Forelimb muscle (tissue), 1 donor: ENCODE results near the gene PACS1. TPM values are rescaled to one million over a fixed set of nuclear protein-coding genes. Genes with fewer than 3 reads are reported as not detected.
A peak's percentile ranks its signal among the peaks of the same experiment; 100 is the strongest.
"Not testable (repeated sequence)": the region's sequence is repeated elsewhere in the genome, so short reads cannot be mapped to it uniquely, and the experiment has no call there.

ENCODE experiments used
- DNase-seq: peaks from one replicate; pipeline ENCODE4 v3.0.0-alpha.2; 2013; ENCODE audit warnings: low read depth
- polyA plus RNA-seq: library from polyadenylated mRNA; unstranded; fragments of 120-200 nt; gene quantifications from one replicate; pipeline ENCODE4 v1.2.1, GENCODE V29; 2013; ENCODE audit not compliant: insufficient read length

PACS1 gene
- polyA plus RNA-seq, result 28.3 TPM

GRCh38 chr11:66069715-66070603, at the start of gene PACS1:
PACS1 (plus strand) TSS chr11:66070272; CDS start chr11:66070487, 215 bp downstream.
- peak; percentile 45 for DNase-seq

- no peak for DNase-seq
Measured at GRCh38 chr11:66020618-66021357, 49.3 kb upstream of the PACS1 start.

DNA sequence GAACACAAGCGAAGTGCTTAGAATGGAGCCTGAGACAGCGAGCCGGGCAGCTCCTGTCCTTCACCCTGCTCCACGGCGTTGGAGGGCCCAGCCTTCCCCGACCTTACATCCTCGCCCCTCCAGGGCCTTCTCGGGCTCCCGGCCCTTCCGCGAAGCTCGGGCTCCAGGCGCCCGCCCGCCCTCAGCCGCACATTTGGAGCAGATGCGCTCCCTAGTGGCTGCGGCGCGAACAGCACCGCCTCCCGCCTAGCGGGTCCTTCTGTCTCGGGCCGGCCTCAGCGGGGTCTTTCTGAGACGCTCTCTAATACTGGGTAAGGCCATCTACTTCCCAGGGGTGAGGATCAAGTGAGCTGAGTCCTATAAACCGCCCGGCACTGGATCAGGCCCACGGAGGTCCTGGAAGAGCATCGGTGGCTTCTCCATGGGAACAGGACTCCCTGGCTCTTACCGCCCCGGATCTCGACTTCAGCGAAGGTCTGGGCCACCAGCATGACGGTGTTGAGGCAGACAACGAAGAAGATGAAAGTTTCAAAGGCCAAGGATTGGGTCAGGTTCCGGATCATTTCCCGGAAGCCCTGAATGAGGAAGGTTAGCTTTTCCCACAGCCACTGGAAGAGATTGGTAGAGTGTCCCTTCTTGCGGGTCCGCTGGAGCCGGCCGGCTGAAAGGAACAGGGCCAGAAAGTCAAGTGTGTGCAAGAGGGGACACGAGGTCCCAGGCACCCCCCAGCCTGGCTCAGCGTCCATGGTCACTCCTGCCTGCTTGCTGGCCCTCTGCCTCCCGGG, 47.5 kb upstream of the PACS1 start:
- no peak for DNase-seq

- DNase-seq, result not testable (repeated sequence)
Measured at GRCh38 chr11:66023186-66023440, 47.0 kb upstream of the PACS1 start.

DNA sequence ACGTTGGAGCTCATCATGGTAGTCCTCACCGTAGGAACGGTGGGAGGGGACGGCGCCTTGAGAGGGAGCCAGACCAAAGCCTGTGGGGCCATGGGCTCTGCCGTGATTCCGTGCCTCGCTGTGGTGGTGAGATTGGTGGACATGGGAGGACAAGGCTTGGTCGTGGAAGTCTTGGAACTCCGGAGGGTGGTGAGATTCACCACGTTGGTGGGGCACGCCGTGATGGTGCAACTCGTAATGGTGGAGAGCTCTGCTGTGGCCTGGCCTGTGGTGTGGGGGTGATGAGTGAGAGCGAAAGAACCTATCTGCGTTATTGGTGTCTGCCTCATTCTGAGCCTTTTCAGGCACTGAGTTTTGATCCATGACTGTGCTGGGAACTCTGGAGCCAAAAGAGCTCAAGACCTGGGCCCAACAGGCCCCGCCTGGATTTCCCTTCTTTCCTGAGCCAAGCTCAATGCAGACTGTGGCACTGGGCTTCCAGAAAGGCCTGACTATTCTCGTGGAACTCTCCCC, 44.0 kb upstream of the PACS1 start, which contains the start of gene CATSPER1:
Gene CATSPER1, minus strand, starts transcription at position 463 of the 513 bp plus-strand sequence. Its CDS starts 100 bp downstream, at position 363.
- DNase-seq, result no peak

GRCh38 chr11:66032957-66033735, 36.9 kb upstream of the PACS1 start:
- no peak for DNase-seq

DNA sequence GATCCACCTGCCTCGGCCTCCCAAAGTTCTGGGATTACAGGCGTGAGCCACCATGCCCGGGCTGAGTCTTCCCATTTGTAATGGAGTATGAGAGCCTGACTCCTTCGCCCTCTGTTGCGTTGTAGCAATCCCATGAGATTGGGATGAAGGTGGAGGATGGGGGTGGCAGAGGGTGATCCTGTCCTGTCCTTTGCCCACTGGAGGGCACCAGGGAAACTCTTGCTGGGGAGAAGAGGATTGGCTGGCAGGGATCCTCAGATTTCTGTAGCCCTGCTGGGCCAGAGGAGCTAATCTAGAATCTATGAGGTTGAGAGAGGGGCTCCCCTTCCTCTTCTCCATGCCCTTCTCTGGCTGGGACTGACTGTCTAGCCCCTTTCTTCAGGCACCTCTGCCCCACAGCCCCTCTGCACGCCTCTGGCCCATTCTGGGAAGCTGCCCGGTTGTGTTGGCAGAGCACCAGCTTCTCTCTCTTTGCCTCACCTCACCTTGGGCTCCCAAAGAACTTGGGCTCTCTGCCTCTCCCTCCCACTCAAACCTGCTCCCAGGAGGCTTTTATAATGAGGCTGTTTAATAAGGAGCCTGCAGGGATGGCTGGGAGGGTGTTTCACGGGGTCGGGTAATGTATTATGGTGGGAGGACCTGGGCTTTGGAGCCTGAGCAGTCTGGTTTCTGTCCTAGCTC, 34.3 kb upstream of the PACS1 start:
- no peak for DNase-seq

- no peak for DNase-seq
Measured at GRCh38 chr11:66036334-66036710, 33.8 kb upstream of the PACS1 start.

- DNase-seq, result no peak
Measured at GRCh38 chr11:66037327-66037726, 32.7 kb upstream of the PACS1 start.

DNA sequence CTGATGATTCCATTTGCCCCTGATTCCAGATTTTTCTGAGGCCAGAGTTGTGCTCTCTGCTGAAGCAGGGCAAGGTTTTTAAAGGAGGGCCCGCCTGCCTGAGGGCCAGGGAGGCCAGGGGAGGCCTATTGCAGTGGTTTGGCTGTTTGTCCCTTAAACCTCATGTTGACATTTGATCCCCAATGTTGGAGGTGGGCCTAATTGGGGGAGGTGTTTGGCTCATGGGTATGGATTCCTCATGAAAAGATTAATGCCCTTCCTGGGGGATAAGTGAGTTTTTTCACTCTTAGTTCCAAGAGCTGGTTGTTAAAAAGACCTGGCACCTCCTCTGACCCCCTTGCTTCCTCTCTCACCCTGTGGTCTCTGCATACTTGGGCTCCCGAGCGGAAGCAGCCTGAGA, 30.3 kb upstream of the PACS1 start:
- DNase-seq, result no peak

DNA sequence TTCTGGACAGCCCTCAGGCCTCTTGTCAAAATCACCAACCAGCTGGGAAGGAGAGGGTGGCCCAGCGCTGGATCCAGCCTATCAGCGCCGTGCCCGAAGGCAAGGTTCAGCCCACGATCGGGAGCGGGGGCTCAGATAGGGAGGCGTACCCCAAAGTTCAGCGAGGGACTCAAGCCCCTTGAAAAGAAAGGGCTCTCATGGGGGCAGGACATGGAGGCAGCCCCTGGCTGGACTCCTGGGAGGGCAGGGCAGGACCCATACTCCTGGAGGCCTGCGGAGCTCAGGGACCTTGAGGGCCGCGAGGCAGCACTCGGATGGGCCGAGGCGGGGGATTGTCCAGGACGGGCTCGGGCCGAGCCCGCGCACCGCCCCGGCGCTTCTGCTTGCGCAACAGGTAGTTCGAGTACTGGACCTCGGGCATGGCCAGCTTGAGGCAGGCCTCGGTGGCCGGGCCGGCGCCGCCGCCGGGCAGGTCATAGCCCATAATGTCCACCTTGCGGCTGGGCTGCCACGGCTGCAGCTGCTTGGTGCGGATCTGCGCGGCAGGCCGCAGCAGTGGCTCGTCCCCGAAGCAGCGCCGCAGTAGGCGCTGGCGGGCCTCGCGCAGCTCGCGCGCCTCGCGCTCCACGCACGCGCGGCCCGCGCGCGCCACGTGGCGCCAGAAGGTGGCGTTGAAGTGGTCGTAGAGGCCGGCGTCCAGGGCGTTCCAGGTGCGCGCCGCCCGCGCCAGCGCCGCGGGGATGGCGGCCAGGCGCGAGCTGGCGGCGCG, 27.7 kb upstream of the PACS1 start:
- DNase-seq, result no peak

- DNase-seq, result no peak
Measured at GRCh38 chr11:66042996-66043906, 26.8 kb upstream of the PACS1 start.

- DNase-seq, result no peak
Measured at GRCh38 chr11:66044757-66045156, 25.3 kb upstream of the PACS1 start.

- DNase-seq, result no peak
Measured at GRCh38 chr11:66045177-66045639, 24.9 kb upstream of the PACS1 start.

DNA sequence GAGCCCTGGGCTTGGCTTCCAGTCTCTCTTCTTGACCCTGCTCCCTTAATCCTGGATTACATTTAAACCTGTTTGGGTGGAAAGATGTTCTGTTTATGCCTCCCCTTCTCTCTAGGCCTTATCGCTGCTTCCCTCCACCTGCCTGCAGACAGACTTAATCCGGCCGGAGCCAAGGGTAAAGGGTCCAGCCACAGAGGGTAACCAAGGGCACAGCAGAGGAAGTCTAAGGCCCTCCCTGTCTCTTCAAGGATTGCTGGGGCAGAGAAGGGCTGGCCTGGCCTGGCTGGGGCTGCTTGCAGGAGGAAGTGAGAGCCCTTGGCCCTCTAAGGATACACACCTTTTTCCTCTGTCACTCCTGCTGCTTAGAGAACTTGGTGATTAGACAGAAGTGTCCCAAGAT, 23.2 kb upstream of the PACS1 start:
- no peak for DNase-seq

DNA sequence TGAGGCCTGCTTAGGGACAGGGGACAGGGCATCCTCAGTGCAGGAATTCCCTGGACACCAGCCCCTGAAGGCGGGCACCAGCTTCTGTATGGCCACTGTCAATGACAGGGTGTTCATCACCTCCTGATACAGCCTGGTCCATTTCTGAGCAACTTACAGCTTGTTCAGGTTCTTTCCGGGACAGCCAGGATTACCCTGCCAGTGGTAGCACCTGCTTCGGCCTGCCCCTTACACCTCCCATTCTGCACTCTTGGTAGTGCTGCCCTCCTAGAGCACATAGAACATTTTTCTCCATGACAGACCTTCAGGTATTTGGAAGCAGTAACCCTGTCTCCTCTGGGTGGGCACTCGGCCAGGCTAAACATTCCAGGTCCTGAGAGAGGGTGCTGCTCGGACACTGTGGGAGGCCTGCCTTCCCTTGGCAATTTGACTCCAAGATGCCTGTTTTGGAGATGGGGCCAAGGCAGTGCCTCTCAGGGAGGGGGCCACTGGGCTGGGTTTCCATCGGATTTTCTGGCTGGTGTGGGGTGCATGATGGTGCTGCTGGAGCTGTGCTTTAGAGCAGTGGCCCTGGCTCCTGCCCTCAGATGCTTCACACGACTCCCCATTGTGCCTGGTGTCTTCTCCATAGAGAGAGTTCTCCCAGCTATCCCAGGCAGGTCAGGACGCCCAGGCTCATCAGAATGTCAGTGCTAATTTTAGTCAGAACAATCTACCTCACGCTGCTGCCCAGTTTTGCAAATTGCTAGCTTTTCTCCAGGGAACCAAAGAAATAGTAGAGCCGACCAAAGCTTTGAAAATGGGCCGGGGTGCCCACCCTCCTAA, 22.3 kb upstream of the PACS1 start:
- no peak for DNase-seq

DNA sequence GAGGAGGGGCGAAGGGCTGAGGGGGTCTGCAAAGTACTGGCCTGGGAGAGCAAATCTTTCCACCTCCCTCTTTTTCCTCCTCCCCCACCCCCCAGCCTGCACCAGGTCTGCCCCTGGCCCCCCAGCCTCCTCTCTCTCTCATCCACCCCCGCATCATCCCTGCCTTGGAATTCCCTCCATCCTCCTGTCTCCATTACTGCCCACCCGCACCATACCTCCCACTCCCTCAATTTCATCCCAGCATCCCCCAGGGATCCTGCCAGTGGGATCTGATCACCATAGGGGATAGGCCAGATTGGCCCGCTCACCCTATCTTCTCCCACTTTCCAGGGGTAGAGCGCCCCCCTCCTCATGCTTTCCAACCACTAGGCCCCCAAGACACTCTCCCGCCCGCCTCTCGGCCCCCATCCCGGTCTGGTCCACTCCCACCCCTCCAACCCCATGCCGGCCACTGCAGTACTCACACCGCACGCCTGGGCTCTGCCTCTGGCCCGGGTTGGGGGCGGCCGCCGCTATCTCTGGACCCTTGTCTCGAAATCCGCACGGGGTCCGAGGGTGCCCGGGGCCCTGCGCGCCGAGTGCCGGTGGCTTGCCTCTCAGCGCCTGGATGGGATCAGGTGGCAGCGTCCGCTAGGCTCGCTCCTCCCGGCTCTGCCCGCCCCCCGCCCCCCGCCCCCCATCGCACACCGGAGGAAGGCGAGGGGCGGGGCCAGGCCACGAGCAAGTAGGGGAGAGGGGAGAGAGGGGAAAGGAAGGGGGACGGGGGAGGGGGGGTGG, 21.3 kb upstream of the PACS1 start, which contains the start of gene GAL3ST3:
Gene GAL3ST3, minus strand, starts transcription at position 615 of the 777 bp plus-strand sequence. CDS start 3,746 bp downstream, outside the sequence.
- no peak for DNase-seq
